Mucosa of gallbladder (tissue), 1 donor: ENCODE measurements around the gene BPGM. TPM values are rescaled to one million over a fixed set of nuclear protein-coding genes. Genes with fewer than 3 reads are reported as not detected.
A peak's percentile ranks its signal among the peaks of the same experiment; 100 is the strongest.

ENCODE experiments used
- DNase-seq: peaks from one replicate; pipeline ENCODE4 v3.0.0-alpha.2; 2020; ENCODE audit warnings: low spot score
- total RNA-seq: library from RNA; stranded (reverse); gene quantifications from one replicate; pipeline ENCODE4 v1.2.1, GENCODE V29; 2021
- donor health status: DM: no; HTN: no; CAD: no.

The BPGM gene
- total RNA-seq, 1 donor from 2014 or later, result 12.7 TPM

DNA sequence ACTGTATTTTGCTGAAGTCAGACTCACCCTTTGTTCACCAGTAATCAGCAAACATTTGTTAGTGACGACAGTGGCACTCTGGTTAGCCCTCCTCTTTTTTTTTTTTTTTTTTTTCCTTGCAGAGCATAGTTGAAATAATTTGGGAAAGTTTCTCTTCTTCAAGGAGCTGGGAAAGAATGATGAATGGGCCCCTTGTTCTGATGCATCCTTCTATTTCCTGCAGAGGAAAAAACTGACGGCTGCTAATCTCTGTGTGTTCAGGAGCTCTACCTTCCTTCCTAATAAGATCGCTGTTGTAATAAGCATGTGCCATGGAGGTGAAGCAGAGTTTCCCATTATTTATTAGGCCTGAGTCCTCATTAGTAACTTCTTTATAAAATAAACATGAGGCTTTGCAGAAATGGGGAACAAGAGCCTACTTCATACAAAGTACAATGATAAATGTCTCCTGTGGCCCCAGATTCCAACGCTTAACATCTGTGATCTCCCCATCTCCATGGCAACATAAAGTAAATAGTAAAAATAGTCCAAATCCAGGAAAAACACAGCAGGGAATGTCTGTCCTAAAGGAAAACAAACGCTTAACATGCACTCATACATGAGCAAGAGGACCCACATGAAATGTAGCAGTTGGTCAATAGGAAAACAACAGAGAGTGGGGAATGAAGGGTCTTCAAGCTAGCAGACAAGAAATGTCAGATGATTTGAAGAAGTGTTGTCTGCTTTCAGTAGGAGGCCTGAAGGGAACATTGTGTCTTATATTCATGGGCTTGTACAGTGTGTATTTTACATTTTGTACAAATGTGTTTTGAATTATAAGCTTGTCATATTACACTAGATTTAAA lies 73.7 kb downstream of the BPGM start:
- DNase-seq, result no peak

DNA sequence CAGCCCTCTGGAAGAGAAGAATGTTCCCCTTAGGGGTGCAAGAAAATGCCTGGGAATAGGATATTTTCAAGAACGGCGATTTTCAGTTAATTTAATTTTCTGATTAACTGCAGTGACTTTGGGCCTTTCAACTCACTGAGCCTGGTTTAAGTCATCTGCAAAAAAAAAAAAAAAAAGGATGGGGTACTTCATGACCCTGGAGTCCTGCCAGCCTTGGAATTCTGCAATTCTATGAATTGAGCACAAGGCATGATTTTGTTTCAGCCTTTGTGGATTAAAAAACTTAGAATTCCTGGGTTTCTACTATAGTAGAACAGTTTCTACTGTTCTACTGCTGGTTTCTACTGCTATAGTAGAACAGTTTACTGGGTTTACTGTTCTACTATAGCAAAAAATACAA lies 74.5 kb downstream of the BPGM start:
- DNase-seq, result no peak

DNA sequence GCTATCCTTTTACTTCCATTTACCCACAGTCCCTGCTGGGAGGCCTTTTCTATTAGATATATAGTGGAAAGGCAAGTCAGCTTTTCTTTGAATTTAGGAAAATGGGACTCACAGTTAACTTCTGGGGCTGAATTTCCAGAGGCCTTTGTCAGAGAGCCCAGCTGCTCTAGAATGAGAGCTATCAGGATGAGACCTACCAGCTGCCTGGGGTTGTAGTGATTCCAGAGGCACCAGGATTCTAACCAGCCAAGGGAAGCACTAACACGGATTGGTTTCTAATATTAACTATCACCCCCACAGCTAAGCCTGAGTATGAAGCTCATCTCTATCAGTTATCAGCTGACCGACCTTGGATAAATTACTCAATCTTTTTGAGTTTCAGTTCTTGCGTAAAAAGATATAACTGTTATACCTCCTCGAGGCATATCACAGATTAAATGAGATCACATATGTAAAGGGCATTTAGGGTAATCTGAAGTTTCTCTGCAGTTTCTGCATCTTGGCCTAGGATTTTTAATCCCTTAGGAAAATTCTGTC lies 76.2 kb downstream of the BPGM start:
- DNase-seq, result no peak

DNA sequence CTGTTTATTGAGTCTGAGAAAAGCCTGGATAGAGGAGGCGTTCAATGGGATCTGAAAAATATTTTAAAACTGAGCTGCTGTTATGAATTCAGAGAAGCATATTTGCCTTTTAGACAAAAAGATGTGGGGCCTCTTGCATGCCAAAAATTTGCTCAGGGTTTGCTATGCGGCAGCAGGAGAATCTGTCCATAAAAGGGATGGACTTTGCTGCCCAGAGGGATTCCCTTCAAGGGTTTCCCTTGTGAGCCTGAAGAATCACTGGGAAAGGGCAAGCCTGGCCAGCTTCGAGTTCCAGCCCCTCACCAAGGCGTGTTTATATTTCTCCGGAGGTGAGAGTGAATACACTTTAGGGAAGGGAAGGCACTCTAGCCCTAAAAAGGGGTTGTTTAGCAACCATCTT lies 77.2 kb downstream of the BPGM start:
- no peak for DNase-seq

DNA sequence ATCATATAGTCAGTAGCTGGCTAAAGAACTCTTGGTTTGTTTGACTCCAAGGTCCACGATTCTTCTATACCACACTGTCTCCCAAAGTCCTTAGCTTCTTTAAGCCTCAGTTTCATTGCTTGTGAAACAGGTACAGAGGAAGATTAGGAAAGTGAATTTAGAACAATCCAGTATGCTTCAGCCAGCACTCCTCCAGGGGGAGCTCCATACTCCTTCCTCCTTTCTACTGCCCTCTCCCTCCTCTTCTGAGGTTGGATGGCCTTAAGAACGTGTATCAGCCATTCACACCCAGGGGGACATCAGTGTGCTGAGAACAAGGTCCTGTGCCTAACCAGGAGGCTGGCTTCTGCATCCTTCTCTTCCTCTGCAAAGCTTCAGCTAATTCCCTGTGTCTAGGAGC lies 78.0 kb downstream of the BPGM start:
- no peak for DNase-seq

DNA sequence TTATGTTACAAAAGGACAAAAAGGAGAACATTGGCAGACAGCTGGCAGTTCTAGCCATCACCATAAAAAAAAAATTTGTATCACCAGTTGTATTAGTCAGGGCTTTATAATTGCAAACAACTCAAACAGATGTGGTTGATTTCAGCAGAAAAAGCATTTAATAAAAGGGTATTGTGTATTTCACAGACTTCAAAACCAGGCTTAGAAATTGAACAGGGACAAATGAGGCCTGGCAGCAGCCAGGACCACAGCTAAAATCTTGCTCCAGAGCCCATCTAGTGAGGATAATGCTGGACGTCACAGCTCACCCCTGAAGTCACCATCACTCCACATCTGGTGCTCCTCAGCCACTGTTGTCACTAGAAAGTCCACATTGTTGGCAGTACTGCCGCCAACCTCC lies 79.9 kb downstream of the BPGM start:
- peak; percentile 51 for DNase-seq

DNA sequence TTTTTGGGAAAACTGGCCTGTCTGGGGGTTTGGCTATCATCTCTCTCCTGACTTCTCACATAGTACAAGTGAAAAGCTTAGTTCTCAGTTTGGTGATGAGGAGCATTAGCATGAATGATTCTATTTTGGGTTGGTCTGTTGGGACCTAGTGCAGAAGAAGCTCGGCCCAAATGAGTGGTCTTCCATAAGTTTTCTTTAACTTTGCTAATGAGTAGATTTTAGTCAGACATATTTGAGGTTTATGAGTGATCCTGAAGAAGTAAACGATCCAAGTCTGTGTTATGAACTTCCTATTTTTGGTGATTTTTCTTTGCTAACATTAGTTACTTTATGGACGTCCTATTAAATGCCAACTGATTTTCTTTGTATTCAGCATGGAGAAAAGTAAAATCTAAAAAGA lies 81.1 kb downstream of the BPGM start:
- DNase-seq, result no peak

Other genes with a start within 250 kb of the BPGM start
- gene AKR1B1, start 187.8 kb upstream of the BPGM start, total RNA-seq, result 68.7 TPM
- gene AKR1B10, start 119.3 kb upstream of the BPGM start, total RNA-seq, result 516 TPM
- 43.2 TPM for gene AKR1B15, start 97.7 kb upstream of the BPGM start, total RNA-seq
- 601 TPM for gene CALD1, start 132.8 kb downstream of the BPGM start, total RNA-seq